Peyer's patch (tissue), 4 donors: ENCODE data around the gene IMPA2. TPM values are rescaled to one million over a fixed set of nuclear protein-coding genes. Genes with fewer than 3 reads are reported as not detected.
"Not testable (repeated sequence)": the region's sequence is repeated elsewhere in the genome, so short reads cannot be mapped to it uniquely, and the experiment has no call there.

ENCODE experiments used
- DNase-seq, 3 donors: peaks; one replicate each; pipeline ENCODE4 v3.0.0-alpha.2; 2017 to 2019
- H3K27ac ChIP-seq, 4 donors: fragments of 200-600 bp; sonication (generic); one replicate each; pipeline ENCODE4 v1.5.1; 2016 to 2019
- H3K27me3 ChIP-seq, 2 donors: fragments of 200-600 bp; sonication (generic); one replicate each; pipeline ENCODE4 v1.5.1; 2019
- H3K36me3 ChIP-seq, 3 donors: fragments of 200-600 bp; sonication (generic); one replicate each; pipeline ENCODE4 v1.5.1; 2016 to 2019
- H3K4me1 ChIP-seq, 4 donors: fragments of 200-600 bp; sonication (generic); one replicate each; pipeline ENCODE4 v1.5.1; 2016 to 2019
- H3K4me3 ChIP-seq, 4 donors: fragments of 200-600 bp; sonication (generic); 1 replicate in 3 of 4; 2 replicates in 1 of 4; pipeline ENCODE4 v1.5.1; 2016 to 2019; ENCODE audit warnings: mild to moderate bottlenecking in 1 of 4
- H3K9me3 ChIP-seq, 4 donors: fragments of 200-600 bp; sonication (generic); one replicate each; pipeline ENCODE4 v1.5.1; 2016 to 2019; ENCODE audit warnings: mild to moderate bottlenecking in 1 of 4
- POLR2A ChIP-seq, 2 donors: fragments of 450-650 bp; IDR thresholded peaks; one replicate each; pipeline ENCODE4 v1.5.1; 2017; ENCODE audit warnings: antibody characterized with exemption in 2 of 2, mild to moderate bottlenecking in 2 of 2, moderate library complexity in 2 of 2
- total RNA-seq, 4 donors: library from RNA; depleted of rRNA; stranded (reverse); fragments of >200 nt; gene quantifications; one replicate each; pipeline ENCODE4 v1.1.0, GENCODE V29; 2016
- TF ChIP-seq, protein P1 (sequence below), 6 experiments: fragments of 450-650 bp in 4 of 6; fragments of 200-600 bp in 2 of 6; sonication (generic) in 1 of 6; IDR thresholded peaks; one replicate each; pipeline ENCODE4 v1.5.1; 2017 to 2019; ENCODE audit warnings: antibody characterized with exemption in 6 of 6, mild to moderate bottlenecking in 3 of 6, moderate library complexity in 1 of 6

IMPA2 gene
- total RNA-seq, 4 donors from 2014 or later, result 44.0 to 62.3 (median 56.3) TPM

DNA sequence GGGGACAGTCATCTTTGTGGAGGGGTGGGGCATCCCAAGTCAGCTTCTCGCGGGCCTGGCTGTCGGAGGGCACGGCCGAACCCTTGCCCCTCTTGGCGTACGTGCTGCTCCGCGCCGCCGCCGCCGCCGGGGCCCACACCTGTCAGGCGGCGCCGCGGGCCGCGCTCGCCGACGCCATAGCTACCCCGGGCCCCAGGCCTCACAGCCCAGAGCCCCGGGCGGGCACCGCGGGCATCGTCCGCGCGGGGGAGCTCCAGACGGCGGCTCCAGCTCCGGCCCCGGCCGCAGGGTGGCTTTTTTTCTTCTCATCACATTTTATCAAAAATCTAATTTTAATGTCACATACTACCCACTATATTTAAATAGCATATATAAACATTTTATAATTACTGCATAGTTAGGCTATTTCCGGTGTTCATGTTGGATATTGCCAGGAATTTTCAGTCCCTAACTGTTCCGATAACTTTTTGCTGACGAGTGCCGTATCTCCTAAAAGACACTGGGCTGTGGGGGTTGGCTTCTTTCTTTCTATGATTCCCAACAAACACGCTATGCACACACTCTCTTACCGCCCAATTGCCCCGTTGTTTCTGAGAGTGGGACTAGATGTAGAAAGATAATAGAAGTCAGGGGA lies 87.1 kb downstream of the IMPA2 start:
- peak in 1 of 3 donors; percentile 8 for DNase-seq
- H3K27me3 ChIP-seq, H3K9me3 ChIP-seq, H3K27ac ChIP-seq, H3K36me3 ChIP-seq, H3K4me1 ChIP-seq, H3K4me3 ChIP-seq: not testable (repeated sequence)
- TF ChIP-seq, protein P1, sequence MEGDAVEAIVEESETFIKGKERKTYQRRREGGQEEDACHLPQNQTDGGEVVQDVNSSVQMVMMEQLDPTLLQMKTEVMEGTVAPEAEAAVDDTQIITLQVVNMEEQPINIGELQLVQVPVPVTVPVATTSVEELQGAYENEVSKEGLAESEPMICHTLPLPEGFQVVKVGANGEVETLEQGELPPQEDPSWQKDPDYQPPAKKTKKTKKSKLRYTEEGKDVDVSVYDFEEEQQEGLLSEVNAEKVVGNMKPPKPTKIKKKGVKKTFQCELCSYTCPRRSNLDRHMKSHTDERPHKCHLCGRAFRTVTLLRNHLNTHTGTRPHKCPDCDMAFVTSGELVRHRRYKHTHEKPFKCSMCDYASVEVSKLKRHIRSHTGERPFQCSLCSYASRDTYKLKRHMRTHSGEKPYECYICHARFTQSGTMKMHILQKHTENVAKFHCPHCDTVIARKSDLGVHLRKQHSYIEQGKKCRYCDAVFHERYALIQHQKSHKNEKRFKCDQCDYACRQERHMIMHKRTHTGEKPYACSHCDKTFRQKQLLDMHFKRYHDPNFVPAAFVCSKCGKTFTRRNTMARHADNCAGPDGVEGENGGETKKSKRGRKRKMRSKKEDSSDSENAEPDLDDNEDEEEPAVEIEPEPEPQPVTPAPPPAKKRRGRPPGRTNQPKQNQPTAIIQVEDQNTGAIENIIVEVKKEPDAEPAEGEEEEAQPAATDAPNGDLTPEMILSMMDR (IDR thresholded peaks at IDR 0.05), result peak in 1 of 6 experiments; percentile 10

DNA sequence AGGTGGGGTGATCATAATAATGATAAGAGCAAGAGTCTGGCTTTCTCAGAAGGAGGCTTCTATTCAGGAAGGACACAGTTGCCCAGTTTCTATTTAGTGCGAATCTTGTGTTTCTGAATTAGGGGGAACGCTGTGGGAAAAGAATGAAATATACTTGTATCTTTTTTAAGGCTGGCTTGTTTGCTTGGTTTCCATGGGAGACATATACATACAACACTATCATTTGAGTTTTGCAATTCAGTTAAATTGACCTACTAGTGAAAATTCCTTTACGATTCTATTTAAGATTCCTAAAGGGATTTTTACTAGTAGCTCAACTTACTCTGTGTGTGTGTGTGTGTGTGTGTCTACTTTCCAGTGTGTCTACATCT lies 87.6 kb downstream of the IMPA2 start:
- Histone ChIP-seq H3K9me3 (no peaks in the 10 kb centered on the region), H3K27me3 (no peaks in the 10 kb centered on the region), H3K36me3 (no peaks in the 10 kb centered on the region), H3K27ac (no peak overlapping the region), H3K4me1 (no peaks in the 10 kb centered on the region), H3K4me3 (no peak overlapping the region)
- TF ChIP-seq, protein P1 (IDR thresholded peaks at IDR 0.05), result no peak
- TF ChIP-seq POLR2A (IDR thresholded peaks at IDR 0.05), result no peak
- no peak for DNase-seq

DNA sequence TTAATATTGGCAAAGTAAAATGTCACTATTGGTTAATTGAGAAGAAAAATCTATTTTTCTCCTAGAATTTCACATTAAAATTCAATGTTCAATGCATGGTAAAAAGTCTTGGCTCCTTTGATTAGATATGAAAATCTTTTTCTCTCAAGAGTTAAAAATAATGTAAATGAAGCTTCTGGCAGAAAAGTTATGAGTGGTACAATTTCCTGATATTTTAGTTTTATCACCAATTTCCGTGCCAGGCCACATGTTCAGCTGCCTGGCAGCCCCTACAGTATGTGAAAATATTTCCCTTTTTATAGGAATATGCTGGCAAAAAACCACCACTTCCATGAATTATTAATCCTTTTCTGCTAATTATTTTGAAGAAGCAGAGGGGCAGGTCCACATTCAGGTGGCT lies 89.8 kb downstream of the IMPA2 start:
- not testable (repeated sequence) for H3K36me3 ChIP-seq, H3K9me3 ChIP-seq, H3K4me3 ChIP-seq, DNase-seq, H3K27me3 ChIP-seq, H3K27ac ChIP-seq, H3K4me1 ChIP-seq

DNA sequence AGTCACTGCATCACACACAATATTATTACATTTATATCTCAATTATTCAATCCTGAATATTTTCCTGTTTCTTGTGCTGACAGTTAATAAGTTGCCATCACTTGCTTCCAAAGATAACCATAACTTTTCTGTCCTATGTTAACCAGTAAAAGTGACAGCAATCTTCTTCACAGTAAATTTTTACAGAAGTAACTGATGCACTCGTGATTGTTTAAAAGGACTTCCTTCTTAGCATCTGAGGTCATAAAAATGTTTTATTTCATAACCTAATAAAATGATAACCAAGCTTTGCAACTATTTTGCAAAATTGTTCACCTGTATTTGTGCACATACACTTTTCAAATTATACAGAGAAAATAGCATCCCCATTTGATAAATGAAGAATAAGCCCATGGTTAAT lies 91.7 kb downstream of the IMPA2 start:
- no peaks in the 10 kb centered on the region for H3K27me3 ChIP-seq
- no peak for DNase-seq
- no peak overlapping the region for H3K27ac ChIP-seq
- no peaks in the 10 kb centered on the region for H3K36me3 ChIP-seq
- no peak overlapping the region for H3K4me3 ChIP-seq
- no peaks in the 10 kb centered on the region for H3K9me3 ChIP-seq
- TF ChIP-seq, protein P1 (IDR thresholded peaks at IDR 0.05), result no peak
- no peak for TF ChIP-seq POLR2A (IDR thresholded peaks at IDR 0.05)
- no peaks in the 10 kb centered on the region for H3K4me1 ChIP-seq

DNA sequence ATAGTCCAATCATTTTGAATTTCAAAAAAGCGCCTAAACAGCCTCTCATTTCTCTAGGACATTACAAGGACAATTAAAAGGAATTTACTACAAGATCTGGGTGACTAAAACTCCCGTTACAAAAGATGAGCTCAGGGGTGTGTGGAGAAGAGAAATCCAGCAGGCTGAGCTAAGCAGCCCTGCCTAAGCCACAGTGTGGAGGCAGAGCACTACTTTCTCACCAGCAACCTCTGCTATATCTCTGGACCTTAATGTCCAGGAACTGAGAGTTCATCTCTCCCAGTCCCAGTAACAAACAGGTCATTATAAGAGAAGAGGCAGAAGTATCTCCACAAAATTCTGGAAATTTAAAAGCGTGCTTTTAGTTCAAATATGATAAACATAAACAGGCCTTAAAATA lies 93.4 kb downstream of the IMPA2 start:
- no peak for DNase-seq
- Histone ChIP-seq H3K36me3 (no peaks in the 10 kb centered on the region), H3K9me3 (no peaks in the 10 kb centered on the region), H3K27me3 (no peaks in the 10 kb centered on the region), H3K27ac (no peak overlapping the region), H3K4me3 (no peak overlapping the region), H3K4me1 (no peaks in the 10 kb centered on the region)
- TF ChIP-seq, protein P1 (IDR thresholded peaks at IDR 0.05), result peak in 1 of 6 experiments; percentile 7
- TF ChIP-seq POLR2A (IDR thresholded peaks at IDR 0.05), result no peak

DNA sequence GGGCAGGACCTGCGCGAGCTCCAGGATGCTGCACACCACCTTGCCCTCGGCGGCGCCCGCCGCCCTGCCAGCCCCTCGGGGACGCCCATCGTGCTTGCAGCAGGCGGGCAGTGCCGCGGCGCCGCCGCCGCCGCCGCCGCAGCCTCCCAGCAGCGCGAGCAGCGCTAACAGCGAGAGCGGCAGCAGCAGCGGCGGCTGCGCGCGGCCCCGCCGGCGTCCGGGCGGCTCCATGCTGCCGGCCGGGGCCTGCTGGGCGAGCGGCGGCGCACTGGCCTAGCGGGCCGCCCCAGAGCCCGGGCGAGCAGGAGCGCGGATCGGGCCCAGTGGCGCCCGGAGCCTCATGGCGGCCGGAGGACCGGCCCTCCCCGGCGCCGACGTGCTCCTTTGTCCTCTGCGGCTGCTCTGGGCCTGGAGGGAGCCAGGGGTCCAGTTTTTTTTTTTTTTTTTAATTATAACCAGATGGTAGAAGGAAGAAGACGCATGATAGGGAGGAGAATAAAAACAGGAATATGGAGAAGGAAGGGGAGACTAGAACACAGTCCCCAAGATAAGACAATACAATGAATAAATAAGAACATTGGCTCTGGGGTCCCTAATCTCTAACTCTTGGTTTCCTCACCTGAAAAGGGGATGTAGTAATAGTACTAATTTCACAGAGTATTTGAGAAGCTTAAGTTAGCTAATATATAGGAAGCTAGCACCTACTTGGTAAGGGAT lies 95.3 kb downstream of the IMPA2 start:
- Histone ChIP-seq H3K27me3 (no peaks in the 10 kb centered on the region), H3K4me3 (peak overlapping the region in 3 of 4 donors; percentile 12 to 36 (median 32)), H3K9me3 (no peaks in the 10 kb centered on the region), H3K36me3 (no peaks in the 10 kb centered on the region), H3K27ac (no peak overlapping the region), H3K4me1 (no peaks in the 10 kb centered on the region)
- DNase-seq, result peak in 1 of 3 donors; percentile 51
- TF ChIP-seq, protein P1 (IDR thresholded peaks at IDR 0.05), result no peak
- TF ChIP-seq POLR2A (IDR thresholded peaks at IDR 0.05), result no peak

DNA sequence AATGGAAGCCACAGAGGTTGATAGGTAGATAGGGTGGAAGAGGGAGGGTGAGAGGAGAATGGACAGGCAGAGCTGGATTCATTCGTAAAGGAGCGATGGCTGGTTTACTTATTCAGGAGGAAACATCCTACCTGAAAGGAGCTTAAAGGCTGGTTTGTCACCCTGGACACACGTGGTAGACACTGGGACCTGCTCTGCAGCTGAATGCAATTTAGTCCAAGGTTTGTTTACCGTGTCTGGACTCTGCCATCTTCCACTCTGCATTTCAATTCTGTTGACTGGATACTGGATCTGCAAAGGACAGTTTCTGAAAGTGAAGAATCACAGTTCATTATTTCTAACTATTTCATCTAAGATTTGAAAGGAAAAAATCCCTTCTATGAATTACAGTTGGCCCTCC lies 96.7 kb downstream of the IMPA2 start:
- not testable (repeated sequence) for H3K27me3 ChIP-seq, H3K27ac ChIP-seq, H3K9me3 ChIP-seq, DNase-seq, H3K36me3 ChIP-seq, H3K4me3 ChIP-seq, H3K4me1 ChIP-seq
